Hematopoietic multipotent progenitor cell treated with erythropoietin and hydrocortisone succinate and interleukin-3 and kit ligand, for 17 days (in vitro differentiated cells): ENCODE data around the gene CHCHD4.
A peak's percentile ranks its signal among the peaks of the same experiment; 100 is the strongest.

Source experiments
- DNase-seq: peaks from one replicate; pipeline ENCODE4 v3.0.0-alpha.2; 2015; ENCODE audit warnings: low spot score

The CHCHD4 gene

DNA sequence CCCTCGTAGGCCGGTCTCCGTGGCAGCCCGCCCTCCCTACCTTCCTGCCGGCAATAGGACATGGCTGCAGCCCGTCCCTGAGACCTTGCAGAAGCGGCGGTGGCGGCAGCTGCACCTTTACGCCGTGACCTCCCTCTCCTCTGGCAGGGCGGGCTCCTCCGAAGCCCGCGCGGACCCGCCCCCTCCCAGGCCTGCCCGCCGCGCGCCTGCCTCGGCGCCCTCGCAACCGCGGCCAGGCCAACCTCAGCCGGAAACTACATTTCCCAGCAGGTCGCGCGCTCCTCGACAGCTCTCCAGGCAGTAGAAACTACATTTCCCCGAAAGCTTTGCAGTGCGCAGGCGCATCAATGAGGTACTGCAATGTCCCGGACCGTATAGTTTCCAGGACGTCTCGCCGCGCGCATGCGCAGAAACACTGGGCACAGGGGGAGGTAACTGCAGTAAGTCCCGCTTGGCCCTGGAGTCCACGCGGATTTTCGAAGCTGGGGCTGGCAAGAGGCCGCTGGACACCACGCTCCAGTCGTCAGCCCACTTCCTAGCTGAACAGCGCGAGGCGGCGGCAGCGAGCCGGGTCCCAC, at the start of gene CHCHD4, which contains the start of gene TMEM43:
CHCHD4 (minus strand) TSS at position 256 of the 578 bp plus-strand sequence; CDS start at position 62, 194 bp downstream.
TMEM43 (plus strand) TSS at position 438 of the 578 bp plus-strand sequence. CDS start 142 bp downstream, outside the sequence.
- DNase-seq: peak; percentile 100

DNA sequence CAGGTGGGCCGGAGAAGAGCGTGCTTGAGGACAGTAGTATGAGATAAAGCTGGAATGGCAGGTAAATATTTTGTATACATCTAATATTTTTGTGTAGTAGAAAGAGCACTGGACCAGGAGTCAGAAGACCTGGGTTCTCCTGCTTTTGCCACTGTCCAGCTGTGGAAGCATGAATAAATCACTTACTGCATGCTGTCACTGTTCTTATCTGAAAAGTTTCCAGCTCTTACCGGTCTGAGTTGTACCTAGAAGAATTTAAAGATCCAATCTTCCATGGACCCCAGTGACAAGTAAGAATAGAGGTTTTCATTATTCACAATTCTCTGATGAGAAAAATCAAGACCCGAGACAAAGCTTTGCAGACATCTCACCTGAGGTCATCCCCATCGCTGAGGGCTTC, 47.8 kb upstream of the CHCHD4 start:
- DNase-seq: no peak

DNA sequence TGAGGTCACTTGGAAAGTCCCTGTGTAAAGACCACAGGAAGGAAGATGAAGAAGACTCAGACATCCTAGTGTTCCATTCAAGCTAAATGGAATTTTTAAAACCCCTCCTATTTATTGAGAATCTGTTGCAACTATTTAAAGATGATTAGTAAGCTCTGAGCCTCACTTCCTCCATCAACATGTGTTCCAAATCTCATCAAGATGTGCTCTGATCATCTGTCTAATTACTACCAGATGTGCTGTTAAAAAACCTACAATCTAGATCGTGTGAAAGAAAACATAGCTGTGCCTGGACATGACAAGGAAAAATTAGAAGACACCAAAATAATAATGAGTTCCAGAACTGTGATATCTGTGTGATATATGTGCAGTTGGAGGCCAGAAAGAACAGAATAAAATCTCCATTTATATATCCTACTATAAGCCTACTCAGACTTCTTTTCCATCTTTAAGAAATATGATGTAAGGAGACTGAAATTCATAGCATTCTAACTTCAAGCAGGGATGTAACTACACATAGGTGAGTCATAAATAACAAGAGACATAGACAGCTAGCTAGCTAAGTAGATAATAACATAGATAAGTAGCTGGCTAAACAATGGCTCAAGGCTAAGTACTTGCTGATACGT, 46.0 kb upstream of the CHCHD4 start:
- DNase-seq: no peak

DNA sequence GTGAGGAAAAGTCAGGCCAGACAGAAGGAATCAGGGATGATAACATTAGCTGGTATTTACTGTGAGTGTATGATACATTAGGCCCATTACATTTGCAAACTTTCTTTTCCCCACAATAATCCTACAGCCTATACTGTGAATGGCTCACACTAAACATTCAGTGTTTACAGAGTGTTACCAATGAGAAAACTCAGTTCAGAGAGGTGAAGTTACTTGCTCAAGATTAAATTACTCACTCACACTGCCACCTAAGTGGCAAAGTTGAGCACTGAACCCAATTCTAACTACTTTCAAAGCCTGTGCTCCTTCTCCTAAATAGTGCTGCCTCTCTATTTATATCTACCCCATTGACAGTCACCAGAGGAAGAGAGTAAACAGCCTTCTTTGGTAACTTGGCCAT, 45.2 kb upstream of the CHCHD4 start:
- DNase-seq: no peak

DNA sequence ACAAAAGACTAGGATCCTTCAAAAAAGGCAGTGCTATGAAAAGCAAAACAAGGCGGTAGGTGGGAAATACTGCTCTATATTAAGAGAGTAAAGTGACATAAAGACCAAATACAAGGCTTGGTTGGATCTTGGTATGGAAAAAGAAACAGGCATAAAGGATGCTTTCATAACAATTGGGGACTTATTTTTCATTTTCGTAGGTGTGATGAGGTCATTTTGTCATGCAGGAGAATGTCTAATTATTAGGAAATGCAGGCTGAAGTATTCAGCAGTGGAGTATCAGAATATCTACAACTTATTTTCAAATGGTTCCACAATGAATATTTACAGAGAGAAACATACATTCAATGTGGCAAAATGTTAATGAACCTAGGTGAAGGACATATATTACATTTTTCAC, 44.8 kb upstream of the CHCHD4 start:
- no peak for DNase-seq

DNA sequence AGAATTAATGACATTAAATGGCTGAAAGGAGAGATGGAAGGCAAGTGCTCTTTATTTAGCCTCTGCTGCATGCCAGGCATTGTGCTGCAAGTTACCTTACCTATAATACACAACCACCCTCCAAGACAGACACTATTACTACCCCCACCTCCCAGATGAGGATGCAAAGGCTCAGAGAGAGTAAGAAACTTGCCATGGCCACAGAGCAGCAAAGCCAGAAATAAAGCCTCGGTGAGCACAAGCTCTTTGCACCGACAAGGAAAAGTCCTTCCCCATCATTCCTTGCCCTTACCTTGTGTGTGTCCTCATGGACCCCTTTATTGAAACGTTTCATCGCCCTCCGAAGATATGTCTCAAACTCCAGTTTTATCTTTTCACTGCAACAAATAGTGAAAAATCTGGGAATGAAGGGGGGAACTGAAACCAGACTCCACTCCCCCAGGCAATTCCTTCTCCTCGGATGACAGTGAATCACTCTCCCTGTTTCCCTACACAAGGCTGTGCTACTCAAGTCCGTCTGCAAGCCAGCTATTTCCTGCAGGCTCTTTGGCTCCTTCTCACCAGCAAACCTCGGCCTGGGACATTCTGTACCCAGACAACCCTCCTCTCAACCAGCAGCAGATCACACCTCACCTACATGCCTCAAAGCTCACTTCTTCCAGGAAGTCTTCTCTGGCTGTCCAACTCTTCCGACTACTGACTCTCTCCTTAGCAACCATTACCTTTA, 42.4 kb upstream of the CHCHD4 start:
- no peak for DNase-seq

DNA sequence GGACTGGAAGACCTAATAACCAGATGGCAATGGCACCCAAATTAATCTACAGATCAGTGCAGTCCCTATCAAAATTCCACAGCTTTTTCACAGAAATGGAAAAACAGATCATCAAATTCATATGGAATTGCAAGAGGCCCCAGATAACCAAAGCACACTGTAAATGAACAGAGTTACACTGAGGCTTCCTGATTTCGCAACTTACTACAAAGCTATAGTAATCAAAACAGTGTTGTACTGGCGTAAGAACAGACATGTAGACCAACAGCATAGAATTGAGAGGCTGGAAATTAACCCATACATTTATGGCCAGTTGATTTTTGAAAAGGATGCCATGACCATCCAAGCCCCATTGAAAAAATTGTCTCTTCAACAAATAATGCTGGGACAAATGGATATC, 37.5 kb upstream of the CHCHD4 start:
- no peak for DNase-seq

DNA sequence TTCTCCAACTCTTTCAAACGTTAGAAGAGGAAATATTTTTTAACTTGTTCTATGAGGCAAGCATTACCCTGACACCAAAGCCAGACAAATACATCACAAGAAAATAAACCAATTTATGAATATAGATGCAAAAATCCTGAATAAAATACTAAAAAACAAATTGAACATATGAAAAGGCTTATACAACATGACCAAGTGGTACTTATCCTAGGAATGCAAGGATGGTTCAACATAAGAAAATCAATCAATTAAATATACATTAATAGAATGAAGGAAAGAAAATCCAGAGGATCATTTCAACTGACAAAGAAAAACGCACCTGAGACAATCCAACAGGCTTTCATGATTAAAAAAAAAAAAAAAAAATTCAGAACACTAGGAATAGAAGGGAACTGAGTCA, 36.6 kb upstream of the CHCHD4 start:
- DNase-seq: no peak

DNA sequence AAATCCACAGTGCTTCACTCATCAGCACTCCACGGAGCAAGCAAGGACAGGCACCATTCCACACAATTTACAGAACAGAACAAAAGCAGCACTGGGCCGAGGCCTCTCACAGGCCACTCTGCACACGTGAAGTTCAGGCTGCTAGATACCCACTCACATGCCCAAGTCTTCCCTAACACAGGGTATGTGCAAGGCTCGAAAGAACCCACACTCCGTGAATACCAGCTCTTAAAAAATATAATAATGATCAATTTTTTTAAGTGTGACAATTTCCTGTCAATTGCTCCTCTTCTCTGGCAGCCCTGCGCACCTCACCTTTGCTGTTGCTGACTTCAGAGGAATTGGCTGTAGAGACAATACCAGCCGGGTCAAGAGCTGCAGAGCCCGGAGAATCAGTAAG, 34.8 kb upstream of the CHCHD4 start:
- DNase-seq: no peak

DNA sequence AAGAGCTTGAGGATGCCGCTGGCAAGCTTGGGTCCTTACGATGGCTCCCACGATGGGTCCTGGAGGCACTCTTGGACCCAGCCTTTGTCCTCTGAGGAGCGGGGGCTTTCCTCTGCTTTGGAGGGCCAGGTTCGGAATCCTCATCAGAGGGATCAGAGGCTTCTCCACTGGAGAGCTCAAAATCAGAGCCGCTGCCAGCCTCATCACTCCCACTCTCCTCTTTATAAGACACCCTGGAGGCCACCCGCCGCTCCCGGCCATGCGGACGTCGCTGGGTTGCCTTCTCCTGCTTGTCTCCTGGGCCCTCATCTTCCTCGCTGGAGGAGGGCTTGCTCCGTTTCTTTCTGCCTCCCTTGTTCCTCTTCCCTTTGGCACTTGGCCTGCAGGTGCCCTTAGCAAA, 33.7 kb upstream of the CHCHD4 start:
- DNase-seq: no peak

DNA sequence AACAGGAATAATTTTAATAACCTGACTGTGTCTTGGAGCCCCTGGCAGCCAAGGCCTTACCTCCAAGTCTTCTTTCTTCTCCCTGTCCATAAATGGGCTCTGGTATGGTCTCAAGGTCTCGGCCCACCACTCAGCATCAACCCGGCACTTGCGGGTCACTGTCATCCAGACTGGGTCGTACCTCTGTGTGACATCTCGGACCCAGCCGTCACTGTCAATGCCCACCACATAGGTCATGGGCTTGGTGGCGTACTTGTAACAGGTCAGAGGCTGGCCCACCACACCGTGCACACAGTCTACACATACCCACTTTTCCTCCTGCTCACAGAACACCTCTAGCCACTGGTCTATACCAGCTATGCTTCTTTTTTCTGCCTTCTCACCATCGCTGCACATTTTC, 33.3 kb upstream of the CHCHD4 start:
- DNase-seq: no peak

DNA sequence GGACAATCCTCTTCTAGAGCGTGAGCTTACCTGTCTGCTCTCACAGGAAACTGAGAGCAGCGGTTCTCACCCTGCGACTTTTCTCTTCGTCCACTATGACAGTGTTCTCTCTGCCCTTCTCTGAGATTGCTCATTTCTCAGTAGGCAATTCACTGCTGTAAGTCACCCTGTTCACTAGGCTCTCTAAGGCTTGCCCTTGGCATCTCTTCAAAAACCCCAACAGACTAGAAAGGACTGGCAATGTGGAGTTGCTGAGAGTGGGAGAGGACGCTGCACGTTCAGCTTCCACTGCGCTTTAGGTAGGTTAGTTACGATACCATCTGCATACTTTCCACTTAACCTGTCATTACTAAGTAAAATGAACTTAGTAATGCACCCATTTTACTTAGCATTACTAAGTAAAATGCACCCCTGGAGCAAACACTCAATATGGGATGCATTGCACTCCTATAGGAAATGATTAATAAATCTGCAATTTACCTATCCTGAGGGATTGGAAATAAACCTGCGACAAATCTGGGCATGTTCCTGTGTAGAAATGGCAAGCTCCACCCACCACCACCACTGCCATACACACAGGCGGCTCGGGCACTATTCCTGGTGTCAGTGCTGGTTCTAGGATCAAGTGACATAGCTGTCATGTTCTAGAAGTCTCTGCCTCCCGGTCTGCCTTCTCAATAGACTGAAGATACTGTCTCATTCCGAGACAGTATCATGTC, 32.3 kb upstream of the CHCHD4 start:
- DNase-seq: no peak

DNA sequence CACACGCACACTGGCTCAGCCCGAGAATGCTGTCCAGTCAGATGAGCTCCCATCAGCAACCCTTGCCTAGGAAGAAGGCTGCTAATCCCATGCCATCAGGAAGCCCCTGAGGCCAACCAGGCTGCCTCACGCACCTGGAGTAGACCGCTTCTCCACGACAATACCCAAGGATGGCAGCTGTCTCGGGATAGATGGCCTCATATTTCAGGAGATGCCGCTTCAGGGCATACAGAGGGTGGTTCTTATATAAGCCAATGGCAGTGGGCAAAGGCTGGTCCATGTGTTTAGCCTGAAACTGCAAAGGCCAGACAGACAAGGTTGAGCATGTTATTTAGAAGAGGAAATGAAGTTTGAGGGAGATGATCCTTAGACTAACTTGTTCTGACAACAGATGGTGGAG, 31.5 kb upstream of the CHCHD4 start:
- no peak for DNase-seq

DNA sequence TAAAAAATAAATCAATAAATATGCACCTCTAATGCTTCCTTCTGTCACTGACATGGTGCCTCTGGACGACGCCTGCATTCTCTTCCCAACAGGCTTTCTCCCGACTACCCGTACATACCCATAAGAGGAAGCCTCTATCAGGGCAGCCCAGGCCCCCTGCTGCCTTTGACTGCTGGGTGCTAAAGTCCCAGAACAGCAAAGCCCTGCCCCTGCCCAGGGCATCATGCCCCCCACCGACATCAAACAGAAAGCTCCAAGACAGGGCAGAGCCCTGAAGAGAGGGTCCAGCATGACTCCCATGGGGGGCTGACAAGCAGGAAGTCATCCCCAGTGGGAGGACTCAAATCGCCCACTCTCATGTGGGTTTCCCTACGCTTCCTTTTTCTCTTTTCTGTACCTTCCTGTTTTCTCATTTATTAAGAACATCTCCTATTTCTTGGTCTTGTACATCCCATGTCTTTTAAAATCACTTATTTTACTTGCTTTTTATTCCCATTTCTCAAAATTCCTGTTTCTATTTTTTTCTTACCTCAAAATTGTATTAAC, 30.3 kb upstream of the CHCHD4 start:
- DNase-seq: no peak

DNA sequence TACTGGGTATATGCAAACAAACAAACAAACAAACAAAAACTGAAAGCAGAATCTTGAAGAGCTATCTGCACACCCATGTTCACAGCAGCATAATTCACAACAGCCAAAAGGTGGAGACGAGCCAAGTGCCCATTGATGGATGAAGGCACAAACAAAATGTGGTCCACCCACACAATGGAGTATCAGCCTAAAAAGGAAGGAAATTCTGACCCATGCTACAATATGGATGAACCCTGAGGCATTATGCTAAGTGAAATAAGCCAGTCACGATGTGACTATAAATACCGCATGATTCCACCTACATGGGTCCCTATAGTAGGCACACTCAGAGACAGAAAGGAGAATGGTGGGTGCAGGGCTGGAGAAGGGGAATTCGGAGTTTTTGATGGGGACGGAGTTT, 29.6 kb upstream of the CHCHD4 start:
- DNase-seq: no peak

DNA sequence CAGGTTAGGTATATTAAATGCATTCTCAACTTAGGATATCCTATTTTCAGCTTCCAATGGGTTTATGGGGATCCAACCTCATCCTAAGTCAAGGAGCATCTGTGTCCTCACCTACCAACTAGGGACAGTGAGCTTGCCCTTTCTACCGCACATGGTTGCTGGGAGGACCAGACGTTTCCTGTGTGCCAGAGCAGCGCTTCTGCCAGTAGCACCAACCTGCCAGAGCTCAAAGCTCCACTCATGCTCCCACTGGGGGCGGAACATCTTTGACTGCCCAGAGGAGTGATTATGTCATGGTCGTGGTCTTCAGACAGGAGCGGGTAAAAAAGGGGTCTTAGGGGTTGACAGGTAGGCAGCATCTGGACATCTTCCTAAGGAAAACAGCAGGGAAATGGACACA, 29.0 kb upstream of the CHCHD4 start:
- DNase-seq: no peak

DNA sequence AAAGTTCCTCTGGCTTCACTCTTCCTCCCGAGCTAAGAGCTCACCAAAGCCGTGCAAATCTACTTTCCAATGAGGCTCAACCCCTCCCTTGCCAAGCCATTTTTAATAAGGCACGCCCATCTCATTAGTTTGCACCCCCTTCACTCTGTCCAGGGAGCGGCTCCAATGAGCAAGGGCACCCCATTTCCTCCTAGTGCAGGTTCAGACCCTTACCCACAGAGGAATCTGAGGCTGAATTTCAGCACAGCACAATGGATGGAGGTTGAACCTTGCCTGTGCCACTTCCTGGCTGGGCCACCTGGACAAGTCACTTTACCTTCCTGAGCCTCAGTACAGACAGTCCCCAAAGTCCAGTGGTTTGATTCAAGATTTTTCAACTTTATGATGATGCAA, 28.3 kb upstream of the CHCHD4 start:
- no peak for DNase-seq

DNA sequence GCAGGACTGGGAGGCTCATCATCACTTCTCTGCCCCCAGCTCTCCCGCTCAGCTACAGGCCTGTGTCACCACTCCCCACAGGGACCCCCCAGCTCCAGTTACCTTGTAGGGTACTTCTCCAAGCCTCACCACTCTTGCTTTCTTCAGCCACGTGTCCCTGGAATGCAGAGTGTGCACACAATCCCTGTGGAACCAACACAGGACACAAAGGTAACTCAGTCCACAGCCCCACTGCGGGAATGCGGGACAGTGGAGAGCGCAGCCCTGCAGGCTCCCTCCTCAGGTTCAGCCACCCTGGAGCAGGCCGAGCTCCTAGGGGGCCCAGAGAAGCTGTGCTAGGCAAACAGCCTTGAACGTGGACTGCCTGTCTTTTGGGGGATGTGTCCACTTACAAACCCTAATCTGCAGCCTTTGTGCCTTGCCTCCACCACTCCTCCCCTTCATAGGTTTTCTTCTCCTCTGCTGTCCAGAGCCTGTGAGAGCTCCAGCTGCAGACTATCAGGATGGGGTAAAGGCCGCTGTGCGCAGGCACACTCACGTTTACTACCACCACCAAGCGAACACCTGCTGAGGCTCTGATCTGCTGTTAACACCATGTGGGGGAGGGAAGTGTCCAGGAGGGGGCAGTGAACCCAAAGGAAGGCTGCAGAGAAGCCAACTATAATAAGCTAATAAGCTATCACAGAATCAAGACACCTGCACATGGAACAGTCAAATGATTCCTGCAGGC, 27.7 kb upstream of the CHCHD4 start:
- DNase-seq: no peak

DNA sequence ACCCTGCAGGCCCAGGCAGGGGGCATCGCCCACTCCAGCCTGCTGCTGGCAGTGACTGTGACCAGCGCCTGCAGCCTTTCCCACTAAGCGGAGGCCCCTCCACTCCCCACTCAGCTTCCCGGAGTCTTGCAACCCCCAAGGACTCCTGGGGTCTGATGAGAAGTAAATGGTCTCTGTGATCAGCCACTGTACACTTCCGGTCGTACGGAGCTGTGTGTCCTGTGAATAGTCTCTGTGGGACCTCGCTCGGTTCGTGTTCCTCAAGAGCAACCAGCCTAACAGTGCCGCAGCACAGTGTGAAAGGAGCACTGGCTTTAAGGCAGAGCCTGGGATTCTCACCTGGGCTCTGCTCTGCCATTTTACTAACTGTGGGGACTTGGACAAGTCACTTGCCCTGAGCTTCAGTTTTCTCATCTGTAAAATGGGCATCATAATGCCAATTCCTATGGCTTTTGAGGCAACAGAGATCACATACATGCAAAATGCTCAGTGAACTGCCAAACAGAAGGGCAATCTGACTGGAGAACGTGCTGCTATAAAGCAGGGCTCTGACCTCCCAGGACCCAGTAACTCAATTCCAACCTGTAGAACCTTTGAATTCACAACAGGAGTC, 26.9 kb upstream of the CHCHD4 start:
- DNase-seq: no peak

DNA sequence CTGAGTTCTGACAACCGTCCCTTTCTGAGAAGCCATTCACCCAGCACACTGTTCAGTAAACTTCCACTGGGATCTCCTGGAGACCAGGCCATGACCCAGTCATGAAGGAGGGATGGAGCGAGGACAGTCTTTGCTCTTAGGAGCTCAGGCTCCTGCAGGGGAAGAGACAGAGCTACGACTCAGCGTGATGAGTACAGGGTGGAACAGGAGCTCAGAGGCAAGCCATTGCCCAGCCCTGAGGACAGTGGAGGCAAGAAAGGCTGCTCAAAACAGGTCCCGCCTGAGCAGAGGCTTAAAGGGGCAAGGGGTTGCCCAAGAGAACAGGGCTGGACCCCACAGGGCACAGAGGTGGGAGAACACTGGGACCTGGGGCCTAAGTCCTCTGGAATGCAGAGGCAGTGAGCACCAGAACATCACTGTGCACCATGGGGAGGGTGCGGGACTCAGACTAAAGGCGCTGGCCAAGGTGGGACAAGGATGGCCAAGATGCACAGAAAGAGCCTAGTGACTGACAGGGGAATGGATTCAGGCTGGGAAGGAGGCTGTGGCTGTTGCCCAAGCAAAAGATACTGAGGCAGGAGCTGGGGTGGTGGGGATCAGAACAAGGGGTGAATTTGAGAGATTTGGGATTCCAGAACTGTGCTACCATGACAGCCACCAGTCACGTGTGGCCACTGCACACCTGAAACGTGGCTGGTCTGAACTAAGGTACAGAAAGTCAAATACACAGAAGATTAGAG, 26.0 kb upstream of the CHCHD4 start:
- DNase-seq: no peak

DNA sequence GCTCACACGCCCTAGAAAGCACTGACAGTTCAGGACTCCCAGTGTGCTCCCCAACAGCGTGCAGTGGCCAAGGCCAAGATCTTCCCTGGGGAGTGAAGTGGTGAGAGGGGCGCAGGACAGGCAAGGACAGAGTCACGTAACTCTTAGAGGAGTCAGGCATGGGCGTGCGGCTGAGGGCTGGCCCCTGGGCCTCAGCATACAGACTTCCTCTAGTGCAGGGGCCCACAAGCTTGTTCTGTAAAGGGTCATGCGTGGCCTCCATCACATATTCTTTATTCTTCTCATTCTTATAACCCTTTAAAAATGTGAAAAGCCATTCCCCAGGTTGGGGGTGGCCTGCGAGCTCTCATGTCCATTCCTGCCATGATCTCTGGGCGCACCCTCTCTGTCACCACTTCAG, 25.4 kb upstream of the CHCHD4 start:
- no peak for DNase-seq
